Mesenchymal stem cell (in vitro differentiated cells and primary cell): Measurements from ENCODE around the gene FOXP2.

Experiments
- DNase-seq: peaks from one replicate; pipeline ENCODE4 v3.0.0-alpha.2; 2013
- H2AFZ ChIP-seq: one replicate; pipeline ENCODE4 v1.6.1; 2013; ENCODE audit warnings: low read depth, mild to moderate bottlenecking, control low read depth, inconsistent platforms, low read length, moderate library complexity
- H2AK5ac ChIP-seq: 2 replicates; pipeline ENCODE4 v1.6.1; 2013; ENCODE audit warnings: low read length, moderate library complexity, mild to moderate bottlenecking, inconsistent platforms; ENCODE audit not compliant: severe bottlenecking
- H2BK120ac ChIP-seq: one replicate; pipeline ENCODE4 v1.6.1; 2013; ENCODE audit warnings: low read depth, mild to moderate bottlenecking, inconsistent platforms, low read length, moderate library complexity
- H2BK12ac ChIP-seq, 2 experiments: one replicate each; pipeline ENCODE4 v1.6.1; 2013; ENCODE audit warnings: inconsistent platforms in 2 of 2, low read length in 2 of 2, mild to moderate bottlenecking in 2 of 2, moderate library complexity in 2 of 2, control low read depth in 1 of 2
- H2BK15ac ChIP-seq: one replicate; pipeline ENCODE4 v1.6.1; 2013; ENCODE audit warnings: mild to moderate bottlenecking, low read depth, inconsistent platforms; ENCODE audit not compliant: poor library complexity, severe bottlenecking
- H2BK5ac ChIP-seq: 2 replicates; pipeline ENCODE4 v1.6.1; 2013; ENCODE audit warnings: low read depth, mild to moderate bottlenecking, low read length, control low read depth, inconsistent platforms; ENCODE audit not compliant: poor library complexity, severe bottlenecking
- H3K14ac ChIP-seq, 2 experiments: one replicate each; pipeline ENCODE4 v1.6.1; 2013; ENCODE audit warnings: inconsistent platforms in 2 of 2, low read length in 2 of 2, control low read depth in 1 of 2, mild to moderate bottlenecking in 1 of 2, moderate library complexity in 1 of 2
- H3K18ac ChIP-seq, 2 experiments: one replicate each; pipeline ENCODE4 v1.6.1; 2013; ENCODE audit warnings: inconsistent platforms in 2 of 2, low read length in 2 of 2, control low read depth in 1 of 2, low read depth in 1 of 2, mild to moderate bottlenecking in 1 of 2
- H3K23ac ChIP-seq, 2 experiments: one replicate each; pipeline ENCODE4 v1.6.1; 2013; ENCODE audit warnings: inconsistent platforms in 2 of 2, low read length in 2 of 2, mild to moderate bottlenecking in 2 of 2, moderate library complexity in 2 of 2, control low read depth in 1 of 2
- H3K27ac ChIP-seq: 2 replicates; pipeline ENCODE4 v1.5.1; 2013; ENCODE audit warnings: mild to moderate bottlenecking, moderate library complexity, low read length, control low read depth, inconsistent platforms; ENCODE audit not compliant: poor library complexity, severe bottlenecking
- H3K27me3 ChIP-seq, 2 experiments: 2 replicates each; pipeline versions ENCODE4 v1.6.1 to v1.7.0; 2013; ENCODE audit warnings: low read length in 2 of 2, mild to moderate bottlenecking in 2 of 2, moderate library complexity in 2 of 2, control low read depth in 1 of 2, inconsistent platforms in 1 of 2; ENCODE audit not compliant: control insufficient read depth in 1 of 2, insufficient read depth in 1 of 2
- H3K36me3 ChIP-seq, 2 experiments: 2 replicates each; pipeline versions ENCODE4 v1.6.1 to v1.7.0; 2013; ENCODE audit warnings: low read length in 2 of 2, control low read depth in 1 of 2, inconsistent platforms in 1 of 2, low read depth in 1 of 2, mild to moderate bottlenecking in 1 of 2; ENCODE audit not compliant: insufficient read depth in 2 of 2, control insufficient read depth in 1 of 2
- H3K4ac ChIP-seq, 2 experiments: one replicate each; pipeline ENCODE4 v1.6.1; 2013; ENCODE audit warnings: inconsistent platforms in 2 of 2, low read length in 2 of 2, mild to moderate bottlenecking in 2 of 2, moderate library complexity in 2 of 2, control low read depth in 1 of 2, low read depth in 1 of 2
- H3K4me1 ChIP-seq: 2 replicates; pipeline ENCODE4 v1.6.1; 2013; ENCODE audit warnings: low read depth, low read length, control low read depth; ENCODE audit not compliant: control insufficient read depth, insufficient read depth
- H3K4me2 ChIP-seq: 2 replicates; pipeline ENCODE4 v1.6.1; 2013; ENCODE audit warnings: low read length, mild to moderate bottlenecking, inconsistent platforms; ENCODE audit not compliant: poor library complexity, severe bottlenecking
- H3K4me3 ChIP-seq, 2 experiments: 2 replicates each; pipeline versions ENCODE4 v1.5.1 to v1.7.0; 2013; ENCODE audit warnings: low read length in 2 of 2, mild to moderate bottlenecking in 2 of 2, control low read depth in 1 of 2, low read depth in 1 of 2; ENCODE audit not compliant: insufficient read depth in 1 of 2
- H3K79me1 ChIP-seq: replicated peaks from 2 replicates; pipeline ENCODE4 v1.6.1; 2013; ENCODE audit warnings: mild to moderate bottlenecking, control low read depth, low read length, inconsistent platforms; ENCODE audit not compliant: poor library complexity, severe bottlenecking
- H3K9ac ChIP-seq: 2 replicates; pipeline ENCODE4 v1.7.0; 2013; ENCODE audit warnings: mild to moderate bottlenecking, low read length, moderate library complexity
- H3K9me3 ChIP-seq: 2 replicates; pipeline ENCODE4 v1.7.0; 2013; ENCODE audit warnings: mild to moderate bottlenecking, low read length; ENCODE audit not compliant: control insufficient read depth
- H4K8ac ChIP-seq: one replicate; pipeline ENCODE4 v1.6.1; 2013; ENCODE audit warnings: inconsistent platforms, mild to moderate bottlenecking, low read length, moderate library complexity
- H4K91ac ChIP-seq: one replicate; pipeline ENCODE4 v1.6.1; 2013; ENCODE audit warnings: mild to moderate bottlenecking, low read length, inconsistent platforms
- WGBS: methylation state at CpG from one replicate; pipeline ENCODE4 v1.1.7; 2013; ENCODE audit warnings: mixed read lengths; 5-methylcytosine and 5-hydroxymethylcytosine counted together

FOXP2 gene

DNA sequence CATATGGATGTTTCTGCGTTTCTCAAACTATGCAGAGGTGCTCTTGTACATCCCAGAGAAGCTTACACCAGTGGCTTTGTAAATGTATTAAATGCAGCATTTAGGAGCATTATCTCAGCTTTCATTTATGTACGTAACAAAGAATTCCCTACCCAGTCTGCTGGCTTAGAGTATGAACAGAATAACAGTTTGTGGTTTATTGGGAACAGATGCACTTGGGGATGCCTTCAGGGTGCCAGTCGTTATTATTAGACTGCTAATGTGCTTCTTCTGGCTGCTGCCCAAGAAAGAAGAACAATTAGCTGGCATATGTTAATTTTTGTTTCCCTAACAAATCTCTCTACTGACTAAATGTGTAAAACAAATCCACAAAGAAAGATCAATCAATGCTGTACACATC, 241.9 kb downstream of the FOXP2 start:
- Histone ChIP-seq H2AK5ac (no peak overlapping the region), H4K91ac (no peak overlapping the region), H3K9ac (no peak overlapping the region), H2BK5ac (no peak overlapping the region), H2BK15ac (no peak overlapping the region), H3K18ac (no peak overlapping the region), H3K9me3 (no peaks in the 10 kb centered on the region), H3K14ac (no peak overlapping the region), H2AFZ (no peak overlapping the region), H3K23ac (no peak overlapping the region), H3K27me3 (no peaks in the 10 kb centered on the region), H4K8ac (no peak overlapping the region), H2BK12ac (no peak overlapping the region), H3K79me1 (no peaks in the 10 kb centered on the region), H2BK120ac (no peak overlapping the region), H3K4me3 (no peak overlapping the region), H3K4me2 (no peak overlapping the region), H3K36me3 (peaks cover 0 to 48% of the 10 kb centered on the region in 2 experiments), H3K4ac (no peak overlapping the region), H3K27ac (no peak overlapping the region), H3K4me1 (no peaks in the 10 kb centered on the region)
- no peak for DNase-seq
- 100% methylated on average over 2 of the region's 3 CpGs for WGBS

GRCh38 chr7:114657279-114657678, 242.7 kb downstream of the FOXP2 start:
- no peak overlapping the region for H3K4me3 ChIP-seq
- H2BK5ac ChIP-seq: no peak overlapping the region
- H4K91ac ChIP-seq: no peak overlapping the region
- no peaks in the 10 kb centered on the region for H3K9me3 ChIP-seq
- H2BK120ac ChIP-seq: no peak overlapping the region
- no peak overlapping the region for H3K4me2 ChIP-seq
- H3K9ac ChIP-seq: no peak overlapping the region
- H2BK15ac ChIP-seq: no peak overlapping the region
- H2AK5ac ChIP-seq: no peak overlapping the region
- no peak overlapping the region for H4K8ac ChIP-seq
- H3K27ac ChIP-seq: no peak overlapping the region
- no peaks in the 10 kb centered on the region for H3K79me1 ChIP-seq
- no peaks in the 10 kb centered on the region for H3K4me1 ChIP-seq
- no peaks in the 10 kb centered on the region for H3K27me3 ChIP-seq
- DNase-seq: no peak
- 100% methylated on average over 1 of the region's 2 CpGs for WGBS
- no peak overlapping the region for H3K14ac ChIP-seq
- H3K23ac ChIP-seq: no peak overlapping the region
- no peak overlapping the region for H2BK12ac ChIP-seq
- no peak overlapping the region for H3K4ac ChIP-seq
- no peak overlapping the region for H3K18ac ChIP-seq
- H3K36me3 ChIP-seq: peaks cover 0 to 44% of the 10 kb centered on the region in 2 experiments
- no peak overlapping the region for H2AFZ ChIP-seq

DNA sequence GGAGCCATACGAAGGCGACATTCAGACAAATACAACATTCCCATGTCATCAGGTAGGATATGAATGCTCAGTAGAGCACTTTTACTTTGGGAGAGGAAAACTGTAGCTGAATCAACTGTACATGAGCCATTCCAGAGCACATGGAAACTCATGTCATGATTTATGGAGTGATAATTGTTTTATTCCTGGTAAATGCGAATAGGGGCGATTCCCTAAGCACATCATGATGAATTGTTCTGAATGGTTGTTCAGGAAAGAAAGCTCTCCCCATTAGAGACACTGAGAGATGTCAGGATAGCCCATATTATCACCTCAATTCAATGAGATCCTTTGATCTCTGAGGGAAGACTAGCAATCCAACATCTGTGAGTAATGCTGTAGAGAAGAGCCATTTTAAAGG, 243.6 kb downstream of the FOXP2 start:
- no peaks in the 10 kb centered on the region for H3K27me3 ChIP-seq
- WGBS: 78% methylated on average over 3 of the region's 4 CpGs

GRCh38 chr7:114659409-114660125, 245.0 kb downstream of the FOXP2 start:
- Histone ChIP-seq H3K27me3 (no peaks in the 10 kb centered on the region), H3K4ac (no peak overlapping the region), H2BK15ac (no peak overlapping the region), H3K4me3 (no peak overlapping the region), H3K9me3 (no peaks in the 10 kb centered on the region), H3K23ac (no peak overlapping the region), H3K79me1 (no peaks in the 10 kb centered on the region), H2BK120ac (no peak overlapping the region), H3K14ac (no peak overlapping the region), H4K91ac (no peak overlapping the region), H3K36me3 (peaks cover 0 to 33% of the 10 kb centered on the region in 2 experiments), H3K4me2 (no peak overlapping the region), H2BK12ac (no peak overlapping the region), H2AFZ (no peak overlapping the region), H3K9ac (no peak overlapping the region), H4K8ac (no peak overlapping the region), H2AK5ac (no peak overlapping the region), H3K4me1 (no peaks in the 10 kb centered on the region), H2BK5ac (no peak overlapping the region), H3K27ac (no peak overlapping the region), H3K18ac (no peak overlapping the region)
- 31% methylated on average over 2 of the region's 7 CpGs for WGBS
- peak; percentile 3 for DNase-seq

More for the DNA sequence above, 243.6 kb downstream of the FOXP2 start:
- H2BK12ac ChIP-seq: no peak overlapping the region
- DNase-seq: no peak
- H2AFZ ChIP-seq: no peak overlapping the region
- no peaks in the 10 kb centered on the region for H3K9me3 ChIP-seq
- no peaks in the 10 kb centered on the region for H3K4me1 ChIP-seq
- no peak overlapping the region for H2BK5ac ChIP-seq
- no peak overlapping the region for H4K8ac ChIP-seq
- peaks cover 0 to 41% of the 10 kb centered on the region in 2 experiments for H3K36me3 ChIP-seq
- H3K4me2 ChIP-seq: no peak overlapping the region
- H3K27ac ChIP-seq: no peak overlapping the region
- no peaks in the 10 kb centered on the region for H3K79me1 ChIP-seq
- no peak overlapping the region for H3K23ac ChIP-seq
- H3K18ac ChIP-seq: no peak overlapping the region
- no peak overlapping the region for H3K4ac ChIP-seq
- H3K4me3 ChIP-seq: no peak overlapping the region
- H2BK120ac ChIP-seq: no peak overlapping the region
- H3K14ac ChIP-seq: no peak overlapping the region
- no peak overlapping the region for H4K91ac ChIP-seq
- no peak overlapping the region for H2BK15ac ChIP-seq
- H2AK5ac ChIP-seq: no peak overlapping the region
- H3K9ac ChIP-seq: no peak overlapping the region
